CD4-positive, alpha-beta T cell treated with Interleukin-15 for 4 hours (primary cell): Measurements from ENCODE around the gene CCDC138.

ENCODE experiments used
- DNase-seq: peaks from one replicate; pipeline ENCODE4 v3.0.0-alpha.2; 2020; ENCODE audit warnings: low spot score

The CCDC138 gene

GRCh38 chr2:108895188-108895587, 108.6 kb downstream of the CCDC138 start:
- DNase-seq, result no peak

GRCh38 chr2:108896741-108897140, 110.2 kb downstream of the CCDC138 start:
- no peak for DNase-seq

DNA sequence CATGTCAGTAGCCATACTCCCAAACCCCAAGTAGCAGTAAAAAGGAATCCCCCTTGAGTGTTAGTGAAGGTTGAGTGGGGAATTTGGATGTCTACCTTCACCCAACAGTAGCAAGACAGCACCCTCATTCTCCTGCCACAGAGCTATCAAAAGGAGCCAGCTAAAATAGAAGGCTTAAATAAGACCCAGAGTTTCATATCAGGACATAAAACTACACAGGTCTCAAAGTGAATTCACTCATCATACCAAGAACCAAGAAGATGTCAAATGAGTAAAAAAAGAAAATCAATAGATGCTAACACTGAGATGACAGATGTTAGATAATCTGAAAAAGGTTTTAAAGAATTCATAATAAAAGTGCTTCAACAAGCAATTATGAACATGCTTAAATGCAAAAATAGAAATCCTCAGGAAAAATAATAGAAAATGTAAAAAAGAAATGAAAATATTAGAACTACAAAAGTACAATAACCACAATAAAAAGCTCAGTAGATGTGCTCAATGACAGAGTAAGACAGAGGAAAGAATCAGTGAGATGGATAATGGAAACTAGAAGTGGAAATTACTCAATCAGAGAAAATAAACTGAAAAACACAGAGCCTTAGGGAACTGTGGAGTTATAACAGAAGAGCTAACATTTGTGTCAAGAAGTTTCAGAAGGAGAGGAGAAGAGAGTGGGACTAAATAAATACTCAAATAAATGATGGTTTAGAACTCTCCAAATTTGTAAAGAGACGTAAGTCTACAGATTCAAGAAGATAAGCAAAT, 111.9 kb downstream of the CCDC138 start:
- DNase-seq, result no peak

GRCh38 chr2:108904680-108905079, 118.1 kb downstream of the CCDC138 start:
- DNase-seq, result no peak

- DNase-seq, result no peak
These were observed 118.6 kb downstream of the CCDC138 start for GRCh38 chr2:108905176-108905575.

GRCh38 chr2:108905906-108906305, 119.3 kb downstream of the CCDC138 start:
- no peak for DNase-seq

DNA sequence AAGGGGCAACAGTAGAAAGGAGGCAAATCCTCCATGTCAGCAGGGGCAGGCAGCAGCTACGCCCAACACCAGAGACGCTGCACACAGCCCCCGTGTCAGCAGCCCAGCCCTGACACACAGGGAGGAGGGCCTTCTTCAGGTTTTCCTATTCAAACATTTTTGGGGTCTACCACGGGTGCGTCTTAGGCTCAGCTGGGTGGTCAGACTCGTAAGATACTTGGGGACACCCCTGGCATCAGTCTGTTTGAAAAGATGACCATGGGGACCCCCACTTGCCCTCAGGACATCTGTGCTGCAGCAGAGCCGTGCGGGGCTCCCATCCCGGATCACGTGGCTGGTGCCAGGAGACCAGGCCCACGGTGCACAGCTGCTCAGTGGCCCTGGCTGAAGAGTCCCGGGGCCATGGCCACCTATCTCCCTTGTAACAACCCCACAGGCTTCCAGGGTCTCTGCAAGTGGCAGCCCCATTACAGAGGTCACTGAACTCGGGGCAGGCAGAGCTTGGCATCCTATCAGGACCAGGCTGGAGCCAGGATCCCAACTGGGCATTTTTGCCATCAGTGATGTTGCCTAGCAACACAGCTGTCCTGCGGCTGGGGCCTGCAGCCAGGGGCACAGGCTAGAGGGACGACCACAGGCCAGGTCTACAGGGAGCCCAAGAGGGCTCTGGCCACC, 120.0 kb downstream of the CCDC138 start:
- DNase-seq, result no peak

GRCh38 chr2:108907822-108908712, 121.5 kb downstream of the CCDC138 start:
- DNase-seq, result no peak

- DNase-seq, result no peak
These were observed 122.1 kb downstream of the CCDC138 start for GRCh38 chr2:108908713-108909070.

- DNase-seq, result no peak
These were observed 122.8 kb downstream of the CCDC138 start for GRCh38 chr2:108909275-108909823.

DNA sequence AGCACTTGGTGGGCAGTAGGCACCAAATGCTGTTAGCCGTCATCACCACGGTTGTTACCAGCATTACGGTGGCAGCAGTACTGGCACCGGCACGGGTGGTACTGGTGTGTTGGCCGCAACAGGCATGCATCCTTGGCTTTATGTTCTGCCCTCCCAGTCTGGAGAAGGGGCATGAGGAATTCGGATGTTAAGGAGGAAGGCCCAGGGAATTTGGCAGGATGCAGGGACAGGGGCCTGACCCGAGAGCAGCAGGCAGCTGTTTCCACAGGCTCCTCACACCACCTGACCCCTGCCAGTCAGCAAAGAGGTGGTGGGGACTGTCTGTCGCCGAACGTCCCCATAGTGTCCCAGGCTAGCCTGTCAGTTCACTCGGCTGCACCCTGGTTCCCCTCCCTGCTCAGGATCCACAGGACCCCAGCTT, 123.5 kb downstream of the CCDC138 start:
- no peak for DNase-seq

DNA sequence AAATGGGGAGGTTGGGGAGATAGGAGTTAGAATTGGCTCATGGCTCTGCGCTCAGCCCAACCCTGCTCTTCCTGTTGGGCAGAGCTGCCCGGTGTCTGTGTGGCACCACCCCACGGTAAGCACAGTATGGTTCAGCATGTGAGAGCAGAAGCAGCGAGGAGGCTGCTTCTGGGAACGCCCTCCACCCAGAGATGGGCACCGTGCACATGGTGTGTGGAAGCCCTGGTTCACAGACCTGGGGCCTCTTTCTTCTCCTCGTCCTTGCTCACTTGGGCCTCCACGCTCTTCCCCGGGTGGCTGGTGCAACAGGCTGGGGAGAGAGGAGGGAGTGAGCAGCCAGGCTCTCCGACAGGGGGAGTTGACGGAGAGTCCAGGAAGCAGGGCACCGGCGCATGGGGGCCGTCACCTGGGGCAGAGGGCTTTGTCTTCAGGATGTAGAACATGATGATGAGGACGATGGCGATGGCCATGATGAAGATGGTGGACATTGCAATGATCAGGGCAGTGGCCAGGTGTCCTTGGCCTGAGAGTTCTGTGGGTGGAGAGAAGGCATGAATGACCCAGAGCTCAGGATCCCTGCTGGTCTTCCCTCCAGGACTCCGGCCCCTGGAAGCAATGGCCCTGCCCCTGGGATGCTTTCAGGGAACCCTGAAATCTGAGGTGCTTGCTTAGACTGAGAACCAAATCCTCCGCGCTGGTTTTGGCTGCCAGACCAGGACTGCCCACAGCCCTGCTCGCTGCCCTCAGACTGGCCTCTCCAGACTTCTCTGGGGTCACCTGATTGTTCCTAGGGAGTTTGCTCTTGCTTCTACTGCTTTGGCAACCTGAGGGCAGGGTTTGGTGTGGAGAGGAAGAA, 124.2 kb downstream of the CCDC138 start:
- no peak for DNase-seq

DNA sequence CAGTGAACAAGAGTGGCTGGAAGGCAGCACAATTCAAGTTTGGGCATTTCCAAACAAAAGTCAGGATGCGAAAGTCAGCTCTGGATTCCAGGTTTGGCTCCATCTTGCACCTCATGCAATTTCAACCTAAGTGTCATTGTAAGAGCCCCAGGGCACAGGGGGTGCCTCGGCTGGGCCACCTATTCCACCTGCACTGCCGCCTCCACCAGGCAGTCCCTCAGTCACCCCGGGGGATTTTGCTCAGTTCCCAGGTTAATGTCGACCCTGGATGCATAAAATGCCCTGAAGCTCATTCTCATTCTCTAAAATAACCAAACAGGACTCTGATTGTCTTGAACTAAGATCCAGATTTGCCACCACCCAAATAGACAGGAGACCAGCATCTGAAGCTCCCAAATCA, 124.8 kb downstream of the CCDC138 start:
- no peak for DNase-seq

- no peak for DNase-seq
These were observed 125.4 kb downstream of the CCDC138 start for GRCh38 chr2:108911807-108912628.

- DNase-seq, result no peak
These were observed 126.0 kb downstream of the CCDC138 start for GRCh38 chr2:108912629-108912902.

DNA sequence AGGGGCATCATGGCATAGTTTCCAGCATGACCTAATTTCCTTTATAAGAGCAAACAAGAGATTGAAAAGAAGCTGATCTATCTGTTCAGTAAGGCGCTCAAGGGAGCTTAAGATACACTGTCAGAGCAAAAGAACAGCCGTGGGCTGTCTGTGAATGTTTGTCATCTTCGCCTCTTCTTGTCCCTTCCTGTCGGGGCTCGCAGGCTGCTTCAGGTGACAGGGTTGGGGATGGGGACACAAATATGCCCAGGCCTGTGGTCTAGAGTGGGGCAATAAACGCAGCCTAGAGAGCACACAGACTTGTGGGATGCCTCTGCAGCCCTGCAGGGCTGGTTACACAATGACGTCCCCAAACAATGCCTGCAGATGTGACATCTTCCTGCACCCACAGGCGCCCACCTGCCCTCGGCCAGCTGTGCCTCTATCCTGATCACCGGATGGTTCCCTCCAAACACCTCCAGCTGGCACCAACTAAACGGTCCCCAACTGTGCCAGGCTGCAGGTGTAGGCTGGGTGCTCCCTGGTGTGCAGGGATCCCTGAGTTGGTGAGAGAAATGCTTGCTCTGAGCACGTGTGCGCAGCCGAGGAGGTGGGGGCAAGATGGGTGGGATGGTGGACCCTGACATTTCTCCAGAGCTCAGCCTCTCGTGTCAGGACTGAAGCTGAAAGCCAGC, 129.7 kb downstream of the CCDC138 start:
- no peak for DNase-seq

DNA sequence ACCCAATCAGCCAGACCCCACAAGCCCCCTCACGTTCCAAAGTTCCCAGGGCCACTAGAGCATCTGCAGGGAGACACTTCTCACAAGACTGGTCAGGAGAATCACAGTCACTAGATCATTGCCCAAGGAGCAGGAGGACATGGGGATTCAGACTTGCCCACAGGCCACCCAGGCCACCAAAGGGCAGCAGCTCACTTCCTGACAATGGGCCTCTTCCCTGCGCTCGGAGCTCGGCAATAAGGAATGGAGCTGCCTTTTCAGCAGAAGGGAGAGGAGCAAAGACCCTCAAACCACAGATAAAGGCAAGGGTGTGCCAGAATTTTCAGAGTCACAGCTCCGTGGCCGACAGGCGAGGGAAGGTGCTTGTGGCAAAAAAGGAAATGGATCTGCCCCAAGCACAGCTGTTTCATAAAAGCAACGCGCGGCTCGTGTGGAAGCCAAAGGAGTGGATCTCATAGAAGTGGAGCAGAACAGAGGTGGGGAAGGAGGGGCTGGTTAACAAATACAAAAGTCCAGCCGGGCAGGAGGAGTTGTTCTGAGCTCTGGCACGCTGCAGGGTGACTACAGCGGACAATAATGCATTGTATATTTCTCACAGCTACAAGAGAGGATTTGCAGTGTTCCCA, 130.3 kb downstream of the CCDC138 start:
- no peak for DNase-seq

DNA sequence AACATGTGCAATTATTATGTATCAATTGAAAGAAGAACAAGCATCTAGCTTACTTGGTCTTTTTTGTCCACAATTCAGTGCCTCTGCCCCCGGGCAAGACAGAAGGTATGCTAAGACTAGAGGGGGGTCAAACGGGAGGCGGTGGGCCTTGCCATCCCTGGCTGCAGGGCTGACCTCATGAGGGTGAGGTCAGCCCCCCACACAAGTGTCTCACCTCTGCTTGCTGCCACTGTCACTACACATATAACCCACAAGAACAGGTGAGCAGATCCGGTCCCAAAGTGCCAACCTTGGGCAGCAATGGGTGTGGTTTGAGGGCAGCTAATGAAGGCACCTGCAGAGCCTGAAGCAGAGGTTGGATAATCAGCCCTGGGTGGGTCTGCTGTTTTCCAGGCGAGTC, 131.0 kb downstream of the CCDC138 start:
- no peak for DNase-seq

DNA sequence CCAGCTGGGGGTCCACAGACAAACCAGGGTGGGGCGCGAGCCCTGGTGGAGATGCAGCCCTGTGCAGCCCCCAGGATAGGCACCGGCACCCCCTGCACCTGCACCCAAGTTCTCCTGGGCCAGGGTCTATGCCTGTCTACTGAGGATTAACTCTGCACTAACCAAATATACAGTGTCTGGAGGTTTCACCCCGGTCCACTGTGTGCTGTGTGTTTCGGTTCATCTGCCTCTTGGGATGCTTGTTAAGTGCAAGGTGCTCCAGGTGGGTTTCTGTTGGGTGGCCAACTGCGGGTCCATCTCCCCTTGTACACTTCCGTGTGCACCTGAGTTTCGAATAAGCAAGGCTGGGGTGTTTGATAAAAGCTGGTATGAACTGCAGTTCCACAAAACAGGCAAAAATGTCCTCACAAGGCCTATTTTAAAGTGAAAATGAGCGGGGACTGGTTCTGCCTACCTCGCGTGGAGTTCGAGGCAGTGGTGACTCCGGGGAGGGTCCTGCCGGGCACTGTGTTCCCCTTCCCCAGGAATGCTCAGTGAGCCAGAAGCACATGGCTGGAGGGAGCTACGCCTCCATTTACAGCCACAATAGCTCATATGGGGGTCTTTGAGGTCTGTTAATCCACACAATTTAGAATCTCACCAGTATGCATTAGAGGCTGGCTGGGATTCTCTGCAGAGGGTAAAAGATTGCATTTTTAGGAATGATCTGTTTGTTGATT, 131.7 kb downstream of the CCDC138 start:
- DNase-seq, result no peak
